ENCODE measurements around the gene RCAN2. TPM values are rescaled to one million over a fixed set of nuclear protein-coding genes. Genes with fewer than 3 reads are reported as not detected.

Gene RCAN2
- total RNA-seq, 2 experiments from 2014 or later, result 0.57 to 0.91 TPM

- Mint-ChIP-seq H3K27me3 (peaks cover 32% of the 10 kb centered on the region), H3K9me3 (ENCODE audit: low read depth) (no peaks in the 10 kb centered on the region), H3K4me1 (no peaks in the 10 kb centered on the region), H3K4me3 (no peak overlapping the region), H3K36me3 (ENCODE audit: low read depth) (no peaks in the 10 kb centered on the region), H3K27ac (no peak overlapping the region)
- no peak for DNase-seq
- POLR2A ChIA-PET, result no interaction called here
- no peak for ATAC-seq
- intact Hi-C loops (cut with DNase I, micrococcal nuclease), result no loop called here
- CTCF ChIA-PET, result interaction anchor here (0.8 kb wide), 1 partner anchor 10 kb away, joined by 5 read pairs; no protein-coding TSS in a partner anchor
These were observed 197.5 kb downstream of the RCAN2 start for GRCh38 chr6:46293641-46294316.

GRCh38 chr6:46291880-46292279 lies 199.4 kb downstream of the RCAN2 start:
- CTCF ChIA-PET, result no interaction called here
- DNase-seq, result no peak
- Mint-ChIP-seq H3K4me3 (no peak overlapping the region), H3K27me3 (peaks cover 33% of the 10 kb centered on the region), H3K4me1 (peaks cover 11% of the 10 kb centered on the region), H3K36me3 (ENCODE audit: low read depth) (no peaks in the 10 kb centered on the region), H3K9me3 (ENCODE audit: low read depth) (no peaks in the 10 kb centered on the region), H3K27ac (no peak overlapping the region)
- no peak for ATAC-seq
- intact Hi-C loops (cut with DNase I, micrococcal nuclease), result no loop called here
- POLR2A ChIA-PET, result no interaction called here

- peaks cover 33% of the 10 kb centered on the region for H3K27me3 Mint-ChIP-seq
- CTCF ChIA-PET, result interaction anchor here (0.7 kb wide), 1 partner anchor 235 kb away, joined by 4 read pairs; no protein-coding TSS in a partner anchor
- no peak overlapping the region for H3K27ac Mint-ChIP-seq
- no peaks in the 10 kb centered on the region for H3K9me3 Mint-ChIP-seq (ENCODE audit: low read depth)
- POLR2A ChIA-PET, result no interaction called here
- no peak overlapping the region for H3K4me3 Mint-ChIP-seq
- DNase-seq, result no peak
- H3K4me1 Mint-ChIP-seq, result peaks cover 11% of the 10 kb centered on the region
- H3K36me3 Mint-ChIP-seq (ENCODE audit: low read depth), result no peaks in the 10 kb centered on the region
- ATAC-seq, result no peak
- intact Hi-C loops (cut with DNase I, micrococcal nuclease), result no loop called here
These were observed 200.0 kb downstream of the RCAN2 start for GRCh38 chr6:46291275-46291633.

DNA sequence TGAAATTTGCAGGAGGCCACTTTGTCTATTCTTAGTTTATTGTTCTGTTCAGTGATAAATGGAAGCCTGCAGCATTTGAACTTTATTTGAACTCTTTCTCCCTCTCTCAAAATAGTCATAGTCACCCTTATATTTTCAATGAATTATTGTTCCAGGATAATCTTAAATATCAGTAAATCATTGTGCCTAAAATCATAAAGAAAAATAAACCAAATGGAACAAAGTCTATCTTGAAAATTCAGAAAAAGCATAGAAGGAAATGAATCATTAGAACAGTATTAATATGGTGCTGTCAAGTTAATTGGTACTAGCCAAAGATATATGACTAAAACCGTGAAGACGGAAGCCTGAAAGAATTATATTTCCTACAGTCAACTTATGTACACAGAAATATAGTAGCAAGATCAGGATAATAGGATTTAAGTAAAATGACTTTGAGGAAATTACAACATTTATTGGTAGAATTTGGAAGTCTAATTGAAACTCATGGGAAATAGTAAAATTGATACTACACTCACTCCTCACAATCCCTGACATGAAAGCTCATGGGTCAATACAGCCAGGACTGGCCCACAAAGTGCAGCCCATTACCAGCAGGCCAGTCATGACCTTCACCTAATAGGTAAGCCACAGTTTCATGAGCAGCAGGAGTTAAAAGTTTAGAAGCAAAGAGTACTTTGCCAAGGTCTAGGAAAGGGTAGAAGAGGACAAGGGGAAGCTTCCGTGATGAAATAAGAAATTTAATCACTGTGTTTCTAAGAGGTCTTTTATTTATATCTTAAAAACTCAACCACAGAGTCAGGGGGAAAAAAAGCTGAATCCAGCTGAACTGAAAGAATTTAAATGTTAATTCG lies 200.6 kb downstream of the RCAN2 start:
- H3K4me3 Mint-ChIP-seq, result no peak overlapping the region

GRCh38 chr6:46289898-46290297 lies 201.4 kb downstream of the RCAN2 start:
- no peak for ATAC-seq
- H3K4me3 Mint-ChIP-seq, result no peak overlapping the region
- peaks cover 11% of the 10 kb centered on the region for H3K4me1 Mint-ChIP-seq
- intact Hi-C loops (cut with DNase I, micrococcal nuclease), result no loop called here
- no peaks in the 10 kb centered on the region for H3K9me3 Mint-ChIP-seq (ENCODE audit: low read depth)
- POLR2A ChIA-PET, result no interaction called here
- no peak overlapping the region for H3K27ac Mint-ChIP-seq
- H3K27me3 Mint-ChIP-seq, result peaks cover 27% of the 10 kb centered on the region
- DNase-seq, result no peak
- no peaks in the 10 kb centered on the region for H3K36me3 Mint-ChIP-seq (ENCODE audit: low read depth)
- CTCF ChIA-PET, result no interaction called here

More for the DNA sequence above, 200.6 kb downstream of the RCAN2 start:
- ATAC-seq (no peak), DNase-seq (no peak)
- intact Hi-C loops (cut with DNase I, micrococcal nuclease), result no loop called here
- Mint-ChIP-seq H3K27me3 (peaks cover 33% of the 10 kb centered on the region), H3K36me3 (ENCODE audit: low read depth) (no peaks in the 10 kb centered on the region), H3K9me3 (ENCODE audit: low read depth) (no peaks in the 10 kb centered on the region), H3K27ac (no peak overlapping the region), H3K4me1 (peaks cover 11% of the 10 kb centered on the region)
- CTCF ChIA-PET, result interaction anchor here (0.7 kb wide), 1 partner anchor 234 kb away, joined by 4 read pairs; no protein-coding TSS in a partner anchor
- POLR2A ChIA-PET, result no interaction called here

GRCh38 chr6:46288835-46289234 lies 202.4 kb downstream of the RCAN2 start:
- ATAC-seq (no peak), DNase-seq (no peak)
- intact Hi-C loops (cut with DNase I, micrococcal nuclease), result no loop called here
- H3K36me3 Mint-ChIP-seq (ENCODE audit: low read depth), result no peaks in the 10 kb centered on the region
- no peak overlapping the region for H3K27ac Mint-ChIP-seq
- ChIA-PET POLR2A (no interaction called here), CTCF (no interaction called here)
- peaks cover 24% of the 10 kb centered on the region for H3K27me3 Mint-ChIP-seq
- peaks cover 11% of the 10 kb centered on the region for H3K4me1 Mint-ChIP-seq
- no peak overlapping the region for H3K4me3 Mint-ChIP-seq
- no peaks in the 10 kb centered on the region for H3K9me3 Mint-ChIP-seq (ENCODE audit: low read depth)

DNA sequence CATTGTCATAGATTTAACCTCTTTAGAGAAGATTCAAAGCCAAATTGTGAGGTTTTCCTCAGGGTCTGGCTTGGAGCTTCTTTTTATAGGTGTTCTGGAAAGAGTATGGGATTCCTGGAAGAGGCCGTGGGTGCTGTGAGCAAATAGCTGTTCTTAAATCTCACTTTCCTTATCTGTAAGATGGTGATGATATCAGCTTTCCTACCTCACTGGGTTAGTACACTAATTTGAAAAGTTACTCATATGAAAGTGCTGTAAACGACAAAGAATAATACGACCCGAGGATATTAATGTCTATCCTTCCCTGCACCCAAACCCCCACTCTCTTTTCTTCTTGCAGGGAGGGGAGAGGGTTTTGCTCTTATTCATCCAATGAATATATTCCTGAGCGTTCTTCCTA lies 203.6 kb downstream of the RCAN2 start:
- CTCF ChIA-PET, result no interaction called here
- peak; percentile 53 for ATAC-seq
- POLR2A ChIA-PET, result no interaction called here
- Mint-ChIP-seq H3K27ac (peak overlapping the region; percentile 45), H3K9me3 (ENCODE audit: low read depth) (no peaks in the 10 kb centered on the region), H3K36me3 (ENCODE audit: low read depth) (no peaks in the 10 kb centered on the region), H3K4me3 (no peak overlapping the region), H3K27me3 (peaks cover 17% of the 10 kb centered on the region), H3K4me1 (peaks cover 11% of the 10 kb centered on the region)
- intact Hi-C loops (cut with DNase I, micrococcal nuclease), result no loop called here
- peak; percentile 13 for DNase-seq

DNA sequence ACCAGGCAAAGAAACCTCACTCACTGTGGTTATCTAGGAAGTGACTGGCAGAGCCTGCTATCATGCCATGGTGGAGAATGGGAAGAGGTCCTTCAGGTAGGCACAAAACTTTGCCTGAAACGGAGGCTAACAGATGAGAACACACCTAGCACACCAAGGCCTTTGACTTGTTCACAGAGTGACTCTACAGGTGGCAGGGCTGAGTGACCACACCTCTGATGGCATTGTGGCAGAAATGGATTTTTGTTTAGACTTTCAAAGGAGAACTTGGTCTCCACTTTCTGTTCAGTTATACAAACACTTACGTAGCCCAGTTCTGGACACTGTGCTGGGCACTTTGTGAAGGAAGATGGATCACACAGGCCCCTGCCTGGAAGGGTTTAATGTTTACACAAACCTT lies 204.2 kb downstream of the RCAN2 start:
- H3K36me3 Mint-ChIP-seq (ENCODE audit: low read depth), result no peaks in the 10 kb centered on the region
- peak overlapping the region; percentile 1 for H3K27ac Mint-ChIP-seq
- DNase-seq (no peak), ATAC-seq (no peak)
- H3K4me1 Mint-ChIP-seq, result peaks cover 11% of the 10 kb centered on the region
- peaks cover 17% of the 10 kb centered on the region for H3K27me3 Mint-ChIP-seq
- CTCF ChIA-PET, result no interaction called here
- POLR2A ChIA-PET, result no interaction called here
- intact Hi-C loops (cut with DNase I, micrococcal nuclease), result no loop called here
- no peaks in the 10 kb centered on the region for H3K9me3 Mint-ChIP-seq (ENCODE audit: low read depth)
- no peak overlapping the region for H3K4me3 Mint-ChIP-seq

DNA sequence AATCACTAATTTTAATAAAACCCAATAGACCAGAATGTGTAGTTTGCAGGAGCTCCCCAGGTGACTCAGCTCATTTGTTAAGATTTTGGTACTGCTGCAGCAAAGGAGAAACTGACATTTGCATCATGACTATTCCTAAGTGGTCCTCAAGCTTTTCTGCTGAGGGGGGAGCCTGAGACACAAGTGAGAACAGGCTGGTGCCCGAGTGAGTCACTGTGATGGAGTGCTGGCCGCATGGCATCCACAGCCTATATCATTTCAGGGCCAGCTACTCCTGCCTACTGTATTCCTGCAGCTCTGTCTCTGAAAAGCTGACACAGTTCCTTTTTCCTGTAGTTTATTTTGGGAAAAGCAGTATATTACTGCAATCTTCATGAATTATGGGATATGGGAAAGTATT lies 206.8 kb downstream of the RCAN2 start:
- ChIA-PET CTCF (interaction anchor here (1.0 kb wide), 1 partner anchor 9 kb away, joined by 5 read pairs; no protein-coding TSS in a partner anchor), POLR2A (no interaction called here)
- Mint-ChIP-seq H3K27me3 (peaks cover 15% of the 10 kb centered on the region), H3K4me3 (no peak overlapping the region), H3K27ac (no peak overlapping the region), H3K4me1 (peaks cover 11% of the 10 kb centered on the region), H3K9me3 (ENCODE audit: low read depth) (no peaks in the 10 kb centered on the region), H3K36me3 (ENCODE audit: low read depth) (no peaks in the 10 kb centered on the region)
- DNase-seq (no peak), ATAC-seq (no peak)
- intact Hi-C loops (cut with DNase I, micrococcal nuclease), result no loop called here

DNA sequence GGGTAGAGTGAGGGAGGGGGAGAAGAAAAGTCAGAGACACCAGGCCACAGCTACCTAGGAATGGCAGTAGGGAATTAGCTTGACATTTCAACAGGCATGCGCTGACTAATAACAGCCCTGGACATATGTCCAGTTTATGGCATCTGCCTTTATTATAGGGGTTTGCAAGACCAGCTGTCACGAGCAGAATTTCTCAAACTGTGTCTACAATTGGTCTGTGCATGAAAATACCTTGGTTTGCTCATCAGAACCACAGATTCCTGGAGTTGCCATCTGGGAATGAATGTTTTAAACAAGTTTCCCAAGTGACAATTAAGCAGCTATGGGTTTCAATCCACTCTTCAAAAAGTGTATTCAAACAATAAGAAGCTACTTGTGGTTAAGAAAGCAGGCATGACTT lies 210.1 kb downstream of the RCAN2 start:
- intact Hi-C loops (cut with DNase I, micrococcal nuclease), result no loop called here
- Mint-ChIP-seq H3K36me3 (ENCODE audit: low read depth) (no peaks in the 10 kb centered on the region), H3K27ac (no peak overlapping the region), H3K4me1 (no peaks in the 10 kb centered on the region), H3K27me3 (peaks cover 17% of the 10 kb centered on the region), H3K4me3 (no peak overlapping the region), H3K9me3 (ENCODE audit: low read depth) (no peaks in the 10 kb centered on the region)
- ATAC-seq (no peak), DNase-seq (no peak)
- ChIA-PET POLR2A (no interaction called here), CTCF (no interaction called here)

DNA sequence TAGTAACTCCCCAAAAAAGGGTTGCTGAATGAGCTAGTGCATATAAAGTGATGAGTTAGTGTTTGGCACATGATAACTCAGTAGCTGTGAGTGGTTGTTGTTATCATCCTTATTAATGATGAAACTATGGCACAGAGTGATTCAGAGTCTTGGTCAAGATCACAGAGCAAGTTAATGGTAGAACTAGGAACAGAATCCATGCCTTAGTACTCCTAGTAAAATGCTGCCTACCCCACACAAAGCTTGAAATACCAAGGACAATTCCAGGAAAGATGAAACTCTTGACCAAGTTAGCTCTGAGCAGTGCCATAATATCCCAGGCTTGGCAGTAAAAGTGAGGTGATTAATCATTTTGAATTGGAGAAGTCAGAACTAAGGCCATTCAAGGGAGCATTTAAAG lies 211.4 kb downstream of the RCAN2 start:
- Mint-ChIP-seq H3K36me3 (ENCODE audit: low read depth) (no peaks in the 10 kb centered on the region), H3K27me3 (peaks cover 17% of the 10 kb centered on the region), H3K27ac (no peak overlapping the region), H3K4me1 (no peaks in the 10 kb centered on the region), H3K9me3 (ENCODE audit: low read depth) (no peaks in the 10 kb centered on the region), H3K4me3 (no peak overlapping the region)
- no peak for DNase-seq
- ChIA-PET POLR2A (no interaction called here), CTCF (interaction anchor here (0.7 kb wide), 1 partner anchor 407 kb away, joined by 3 read pairs; no protein-coding TSS in a partner anchor)
- no peak for ATAC-seq
- intact Hi-C loops (cut with DNase I, micrococcal nuclease), result no loop called here

- CTCF ChIA-PET, result interaction anchor here (1.1 kb wide), 1 partner anchor 13 kb away, joined by 3 read pairs; no protein-coding TSS in a partner anchor
- H3K4me1 Mint-ChIP-seq, result no peaks in the 10 kb centered on the region
- intact Hi-C loops (cut with DNase I, micrococcal nuclease), result no loop called here
These were observed 214.6 kb downstream of the RCAN2 start for GRCh38 chr6:46276576-46277142.

More at GRCh38 chr6:46276576-46277142, 214.6 kb downstream of the RCAN2 start:
- POLR2A ChIA-PET, result no interaction called here
- ATAC-seq, result no peak
- no peak overlapping the region for H3K4me3 Mint-ChIP-seq
- peaks cover 19% of the 10 kb centered on the region for H3K27me3 Mint-ChIP-seq
- no peak for DNase-seq
- H3K36me3 Mint-ChIP-seq (ENCODE audit: low read depth), result no peaks in the 10 kb centered on the region
- no peaks in the 10 kb centered on the region for H3K9me3 Mint-ChIP-seq (ENCODE audit: low read depth)
- no peak overlapping the region for H3K27ac Mint-ChIP-seq
